Stimulated activated CD8-positive, alpha-beta memory T cell treated with anti-CD3 and anti-CD28 coated beads, Interleukin-12 subunit alpha, Interleukin-12 subunit beta, amount 100 ng/mL, for 1 hour (primary cell): ENCODE results near the gene NHLRC2.
"Not testable (repeated sequence)": the region's sequence is repeated elsewhere in the genome, so short reads cannot be mapped to it uniquely, and the experiment has no call there.

Experiments used
- DNase-seq: peaks from one replicate; pipeline ENCODE4 v3.0.0-alpha.2; 2020; ENCODE audit warnings: low read depth

NHLRC2 gene, protein sequence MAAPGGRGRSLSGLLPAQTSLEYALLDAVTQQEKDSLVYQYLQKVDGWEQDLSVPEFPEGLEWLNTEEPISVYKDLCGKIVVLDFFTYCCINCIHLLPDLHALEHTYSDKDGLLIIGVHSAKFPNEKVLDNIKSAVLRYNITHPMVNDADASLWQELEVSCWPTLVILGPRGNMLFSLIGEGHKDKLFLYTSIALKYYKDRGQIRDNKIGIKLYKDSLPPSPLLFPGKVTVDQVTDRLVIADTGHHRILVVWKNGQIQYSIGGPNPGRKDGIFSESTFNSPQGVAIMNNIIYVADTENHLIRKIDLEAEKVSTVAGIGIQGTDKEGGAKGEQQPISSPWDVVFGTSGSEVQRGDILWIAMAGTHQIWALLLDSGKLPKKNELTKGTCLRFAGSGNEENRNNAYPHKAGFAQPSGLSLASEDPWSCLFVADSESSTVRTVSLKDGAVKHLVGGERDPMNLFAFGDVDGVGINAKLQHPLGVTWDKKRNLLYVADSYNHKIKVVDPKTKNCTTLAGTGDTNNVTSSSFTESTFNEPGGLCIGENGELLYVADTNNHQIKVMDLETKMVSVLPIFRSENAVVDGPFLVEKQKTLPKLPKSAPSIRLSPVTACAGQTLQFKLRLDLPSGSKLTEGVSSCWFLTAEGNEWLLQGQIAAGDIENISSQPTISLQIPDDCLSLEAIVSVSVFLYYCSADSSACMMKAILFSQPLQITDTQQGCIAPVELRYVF

DNA sequence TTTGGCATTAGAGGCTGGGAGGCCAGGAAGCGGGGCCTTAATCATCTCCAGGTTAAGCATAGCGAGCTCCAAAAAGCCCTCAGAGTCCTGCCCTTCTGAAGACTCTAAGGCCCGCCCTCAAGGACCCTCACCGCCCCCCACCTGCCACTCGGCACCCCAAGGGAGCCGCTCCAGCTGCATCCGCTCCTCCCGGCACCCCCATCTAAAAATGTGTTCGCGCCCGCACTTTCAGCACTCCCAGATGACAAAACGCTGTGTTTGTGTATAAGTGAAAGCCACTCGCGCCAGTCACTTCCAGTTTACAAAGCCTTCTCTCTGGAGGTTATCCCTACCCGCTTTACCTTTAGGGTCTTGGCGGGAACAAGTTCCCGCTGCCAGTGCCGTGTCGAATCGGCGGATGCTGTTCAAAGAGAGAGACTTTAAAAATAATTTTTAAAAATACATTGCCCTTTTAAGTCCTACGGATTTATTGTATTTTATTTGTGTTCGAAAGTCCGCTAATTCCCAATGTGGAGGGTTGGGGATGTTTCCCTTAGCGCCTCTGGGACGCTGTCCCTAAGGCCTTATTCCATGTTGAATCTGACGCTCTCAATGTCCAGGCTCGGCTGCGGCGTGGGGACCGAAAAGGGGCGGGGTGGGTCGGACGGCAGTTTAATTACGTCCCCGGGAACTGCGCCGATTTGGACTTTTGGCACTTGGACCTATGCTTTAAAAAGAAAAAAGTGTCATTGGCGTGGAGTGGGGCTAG is at the start of gene NHLRC2, which contains the start of gene DCLRE1A:
Gene NHLRC2 (plus strand): TSS at position 649 of the 748 bp plus-strand sequence. CDS start 212 bp downstream, outside the sequence.
Gene DCLRE1A (minus strand): TSS at position 70 of the 748 bp plus-strand sequence. CDS start 900 bp downstream, outside the sequence.
- peak; percentile 49 for DNase-seq

DNA sequence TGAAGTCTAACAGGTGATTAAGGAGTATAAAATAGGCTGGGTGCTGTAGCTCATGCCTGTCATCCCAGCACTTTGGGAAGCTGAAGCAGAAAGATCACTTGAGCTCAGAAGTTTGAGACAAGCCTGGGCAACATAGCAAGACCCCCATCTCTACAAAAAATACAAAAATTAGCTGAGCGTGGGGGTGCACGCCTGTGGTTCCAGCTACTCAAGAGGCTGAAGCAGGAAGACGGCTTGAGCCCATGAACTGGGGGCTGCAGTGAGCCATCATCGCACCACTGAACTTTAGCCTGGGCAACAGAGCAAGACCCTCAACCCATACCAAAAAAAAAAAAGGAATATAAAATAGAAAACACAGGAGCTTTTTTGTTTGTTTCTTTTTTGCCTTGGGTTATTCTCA is 48.0 kb upstream of the NHLRC2 start:
- DNase-seq, result no peak

DNA sequence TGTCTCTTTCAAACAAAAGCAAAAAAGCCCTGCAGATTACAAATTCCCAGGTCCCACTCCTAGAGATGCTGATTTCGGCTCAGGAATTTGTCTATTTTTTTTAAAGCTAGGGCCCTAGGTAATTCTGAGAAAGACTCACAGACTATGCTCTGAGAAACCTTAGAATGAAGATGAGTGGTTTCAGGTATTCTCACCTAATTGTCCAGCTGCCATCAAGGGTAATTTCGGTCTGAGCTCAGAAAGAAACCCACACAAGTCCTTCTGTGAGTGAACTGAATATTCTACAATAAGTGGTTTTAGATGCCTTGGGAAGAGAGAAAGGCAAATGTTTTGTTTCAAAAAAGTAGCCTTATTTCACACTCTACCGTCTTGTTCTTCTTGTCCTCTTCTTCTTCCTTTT is 46.3 kb upstream of the NHLRC2 start:
- DNase-seq, result no peak

DNA sequence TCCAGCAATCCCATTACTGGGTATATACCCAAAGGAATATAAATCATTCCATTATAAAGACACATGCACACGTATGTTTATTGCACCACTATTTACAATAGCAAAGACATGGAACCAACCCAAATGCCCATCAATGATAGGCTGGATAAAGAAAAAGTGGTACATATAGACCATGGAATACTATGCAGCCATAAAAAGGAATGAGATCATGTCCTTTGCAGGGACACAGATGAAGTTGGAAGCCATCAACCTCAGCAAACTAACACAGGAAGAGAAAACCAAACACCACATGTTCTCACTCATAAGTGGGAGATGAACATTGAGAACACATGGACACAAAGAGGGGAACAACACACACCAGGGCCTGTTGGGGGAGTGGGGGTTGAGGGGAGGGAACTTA is 39.8 kb upstream of the NHLRC2 start:
- not testable (repeated sequence) for DNase-seq

DNA sequence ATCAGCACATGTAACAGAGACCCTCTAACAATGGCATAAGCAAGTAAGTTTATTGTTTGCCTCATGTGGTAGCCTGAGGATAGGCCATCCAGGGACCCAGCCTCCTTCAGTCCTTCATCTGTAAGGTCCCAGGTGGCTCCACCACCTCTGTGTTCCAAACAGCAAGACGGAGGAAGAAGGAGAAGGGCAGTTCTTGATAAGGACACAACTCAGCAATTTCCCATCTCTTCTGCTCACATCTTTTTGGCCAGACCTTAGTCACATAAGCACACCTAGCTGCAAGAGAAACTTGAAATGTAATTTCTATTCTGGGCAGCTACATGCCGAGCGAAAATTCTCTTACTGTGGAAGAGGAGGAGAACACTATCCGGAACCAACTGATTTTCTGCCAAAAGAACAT is 34.5 kb upstream of the NHLRC2 start:
- no peak for DNase-seq

DNA sequence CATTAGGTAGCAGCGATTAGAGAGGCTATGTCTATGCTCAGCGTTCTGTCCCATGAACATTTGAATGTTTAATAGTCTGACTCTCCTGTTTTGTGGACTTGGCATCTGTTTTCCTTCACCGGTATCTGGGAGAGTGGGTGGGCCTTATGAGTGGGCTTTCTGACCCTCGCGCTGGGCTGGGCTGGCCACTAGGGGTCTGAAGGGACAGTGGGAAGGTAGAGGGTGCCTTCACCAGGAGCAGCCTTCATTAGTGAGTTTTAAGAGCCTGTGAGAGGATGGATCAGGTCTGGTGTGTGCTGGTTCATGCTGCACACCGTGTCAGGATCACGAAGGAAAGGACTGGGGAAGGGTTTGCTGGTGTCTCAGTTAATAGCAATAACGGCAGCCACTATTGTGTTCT is 34.0 kb upstream of the NHLRC2 start:
- DNase-seq, result no peak

DNA sequence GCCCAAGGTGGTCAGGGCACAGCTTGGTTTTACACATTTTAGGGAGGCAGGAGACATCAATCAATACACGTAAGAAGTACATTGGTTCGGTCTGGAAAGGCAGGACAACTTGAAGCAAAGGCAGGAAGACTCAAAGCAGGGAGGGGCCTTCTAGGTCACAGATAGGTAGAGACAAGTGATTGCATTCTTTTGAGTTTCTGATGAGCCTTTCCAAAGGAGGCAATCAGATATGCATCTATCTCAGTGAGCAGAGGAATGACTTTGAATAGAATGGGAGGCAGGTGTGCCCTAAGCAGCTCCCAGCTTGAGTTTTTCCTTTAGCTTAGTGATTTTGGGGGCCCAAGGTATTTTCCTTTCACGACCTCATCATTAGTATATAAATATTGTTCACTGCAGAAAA is 33.2 kb upstream of the NHLRC2 start:
- not testable (repeated sequence) for DNase-seq

DNA sequence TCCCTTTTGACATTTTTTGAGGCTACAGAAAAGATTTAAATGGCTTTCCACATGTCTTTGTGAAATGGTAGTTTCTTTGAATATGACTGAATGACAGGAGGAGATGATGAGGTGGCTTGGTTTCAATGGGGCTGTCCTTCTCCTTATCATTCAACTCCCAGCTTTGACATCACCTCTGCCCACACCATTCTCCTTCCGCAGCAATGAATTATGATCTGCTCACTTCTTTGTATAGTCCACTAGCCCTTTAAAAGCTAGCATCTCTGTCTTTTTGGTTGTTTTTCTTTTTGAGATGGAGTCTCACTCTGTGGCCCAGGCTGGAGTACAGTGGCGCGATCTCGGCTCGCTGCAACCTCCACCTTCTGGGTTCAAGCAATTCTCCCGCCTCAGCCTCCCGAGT is 32.3 kb upstream of the NHLRC2 start:
- DNase-seq, result no peak

DNA sequence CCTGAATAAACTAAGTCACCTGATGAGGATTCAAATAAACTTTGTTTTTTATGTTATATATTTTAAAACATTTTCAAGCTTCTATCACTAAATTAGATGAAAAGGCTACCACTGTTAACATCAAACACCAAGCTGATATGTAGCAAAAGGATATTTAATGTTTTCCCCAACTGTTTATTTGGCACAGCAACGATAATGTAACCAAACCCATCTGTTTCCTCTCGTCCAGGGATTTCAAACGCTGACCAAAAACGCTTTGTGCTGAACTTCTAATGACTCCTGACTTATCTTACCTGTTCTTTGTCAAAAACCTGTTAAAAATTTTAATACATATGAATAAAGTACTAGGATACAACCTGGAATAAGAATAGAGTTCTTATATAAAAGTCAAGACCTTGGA is 31.1 kb upstream of the NHLRC2 start:
- DNase-seq, result no peak

DNA sequence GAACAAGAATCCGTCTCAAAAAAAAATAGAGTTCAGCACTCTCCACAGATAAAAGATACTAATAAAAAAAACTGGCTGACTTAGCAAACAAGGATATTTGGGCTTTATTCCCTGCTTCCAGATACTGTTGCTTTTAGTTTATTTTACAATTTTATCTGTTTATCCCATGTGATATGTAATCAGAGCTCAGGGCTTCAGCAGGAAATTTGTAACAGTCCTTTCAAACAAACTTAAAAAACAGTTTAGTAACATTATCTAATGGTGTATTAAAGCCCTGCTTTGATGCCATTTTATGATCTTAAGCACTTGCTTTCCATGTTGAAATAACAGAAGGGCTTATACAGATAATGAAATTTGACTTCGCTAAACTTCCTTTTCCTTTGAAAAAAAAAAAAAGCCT is 28.7 kb upstream of the NHLRC2 start:
- DNase-seq, result no peak

DNA sequence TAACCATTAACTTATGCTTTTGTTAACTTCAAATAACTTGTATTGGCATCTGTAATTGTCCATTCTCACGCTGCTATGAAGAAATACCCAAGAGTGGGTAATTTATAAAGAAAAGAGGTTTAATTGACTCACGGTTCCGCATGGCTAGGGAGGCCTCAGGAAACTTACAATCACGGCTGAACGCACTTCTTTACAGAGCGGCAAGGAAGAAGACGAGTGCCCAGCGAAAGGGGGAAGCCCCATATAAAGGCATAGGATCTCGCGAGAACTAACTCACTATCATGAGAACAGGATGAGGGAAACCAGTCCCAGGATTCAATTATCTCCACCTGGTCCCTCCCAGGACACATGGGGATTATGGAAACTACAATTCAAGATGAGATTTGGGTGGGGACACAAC is 25.9 kb upstream of the NHLRC2 start:
- DNase-seq, result not testable (repeated sequence)

DNA sequence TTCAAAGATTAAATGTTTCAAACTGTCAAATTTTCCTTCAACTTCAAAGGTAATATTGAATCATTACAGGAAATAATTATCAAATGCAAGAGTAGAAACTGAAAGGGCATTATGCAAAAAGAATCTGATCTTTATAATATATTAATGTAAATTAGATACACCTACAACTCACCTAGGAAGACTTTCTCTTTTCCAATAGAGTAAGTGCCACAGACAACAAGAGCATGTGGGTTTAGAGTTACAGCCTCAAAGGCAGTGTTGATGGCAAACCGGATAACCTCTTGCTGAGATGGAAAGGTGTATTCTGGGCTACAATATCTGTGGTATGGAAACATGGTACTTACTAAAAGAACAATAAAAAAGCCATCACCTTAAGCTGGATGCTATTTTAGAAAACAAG is 12.3 kb upstream of the NHLRC2 start:
- DNase-seq, result no peak

DNA sequence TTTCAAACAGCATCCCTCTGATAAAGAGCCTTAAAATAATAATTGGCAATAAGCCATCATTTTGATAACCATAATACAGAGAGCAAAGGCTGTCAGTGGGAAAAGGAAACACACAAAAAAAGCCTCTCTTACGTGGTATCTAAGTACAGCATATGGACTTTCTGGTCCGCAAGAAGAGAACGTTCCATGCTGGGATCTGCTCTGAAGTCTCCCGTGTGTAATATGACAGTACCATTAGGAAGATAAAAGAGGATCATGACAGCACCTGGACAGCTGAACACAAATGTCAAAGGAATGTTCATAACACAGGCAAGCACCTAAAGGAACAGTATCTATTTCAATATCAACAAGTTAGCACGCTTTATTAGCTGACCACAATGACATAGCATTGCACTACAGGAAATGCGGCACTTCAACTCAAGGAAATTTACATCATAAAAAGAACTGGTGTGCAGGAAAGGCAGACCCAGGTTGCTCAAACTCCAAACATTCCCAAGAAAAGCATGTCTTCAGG is 10.4 kb upstream of the NHLRC2 start:
- DNase-seq, result no peak

DNA sequence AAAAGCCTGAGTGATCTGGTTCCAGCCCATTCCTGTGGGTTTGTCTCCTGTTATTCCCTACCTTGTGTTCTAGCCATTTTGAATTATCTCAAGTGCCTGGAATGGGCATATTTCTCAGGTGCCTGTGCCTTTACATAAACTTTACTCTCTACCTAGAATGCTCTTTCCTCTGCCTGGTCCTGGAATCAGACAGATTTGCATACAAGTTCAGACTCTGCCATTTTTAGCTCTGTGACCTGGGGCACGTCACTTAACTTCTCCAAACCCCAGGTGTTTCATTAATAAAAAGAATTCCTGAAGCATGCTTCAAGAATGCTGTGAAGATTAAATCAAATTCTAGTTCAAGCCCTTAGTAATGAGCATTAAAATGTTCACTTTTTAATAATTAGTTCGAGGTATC is 8.4 kb upstream of the NHLRC2 start:
- no peak for DNase-seq

DNA sequence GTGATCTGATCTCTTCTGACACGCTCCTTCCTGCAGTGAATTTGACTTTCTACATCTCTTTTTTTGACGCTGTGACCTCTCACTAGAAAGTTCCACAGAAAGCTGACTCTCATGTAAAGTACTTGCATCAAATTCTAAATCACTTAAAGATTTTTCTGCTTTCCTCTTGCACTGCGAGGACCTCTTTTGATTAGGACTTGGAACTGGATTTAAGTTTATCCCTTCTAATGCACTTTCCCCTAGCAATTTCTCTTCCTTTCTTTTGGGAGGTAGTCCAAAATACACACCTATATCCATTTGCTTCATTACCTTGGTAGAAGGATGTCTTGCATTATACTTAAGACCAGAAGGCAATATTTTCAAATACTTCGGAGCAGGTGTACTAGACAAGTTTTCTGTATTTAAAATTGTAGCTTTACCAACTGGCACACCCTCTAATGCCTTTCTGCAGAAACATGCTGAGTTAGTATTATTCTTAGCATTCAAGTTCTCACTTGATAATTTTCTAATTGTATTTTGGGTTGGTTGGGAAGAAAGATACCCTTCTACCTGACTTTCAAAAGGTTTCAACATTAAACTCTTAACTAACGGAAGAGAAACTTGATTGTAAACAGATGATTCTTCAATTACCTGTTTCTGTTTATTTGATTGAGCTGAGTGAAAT is 5.2 kb upstream of the NHLRC2 start:
- no peak for DNase-seq

DNA sequence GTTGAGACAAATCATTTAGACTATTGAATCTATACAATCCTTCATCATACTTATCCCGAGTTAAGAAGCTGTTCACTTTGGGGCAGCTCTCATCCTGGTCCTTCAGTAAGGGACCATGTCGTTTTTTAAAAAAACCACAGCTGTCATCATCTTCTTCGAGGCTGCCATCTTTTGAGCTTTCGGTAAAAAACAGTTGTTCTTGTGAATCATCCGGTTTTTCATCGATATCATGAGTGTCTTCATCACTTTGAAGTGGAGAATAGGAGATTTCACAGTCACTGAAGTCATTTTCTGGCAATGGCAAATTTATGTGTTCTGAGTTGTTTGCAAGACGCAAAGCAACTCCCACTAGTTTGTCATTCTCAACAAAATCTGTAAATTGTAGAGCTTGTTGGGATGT is 4.5 kb upstream of the NHLRC2 start:
- no peak for DNase-seq

DNA sequence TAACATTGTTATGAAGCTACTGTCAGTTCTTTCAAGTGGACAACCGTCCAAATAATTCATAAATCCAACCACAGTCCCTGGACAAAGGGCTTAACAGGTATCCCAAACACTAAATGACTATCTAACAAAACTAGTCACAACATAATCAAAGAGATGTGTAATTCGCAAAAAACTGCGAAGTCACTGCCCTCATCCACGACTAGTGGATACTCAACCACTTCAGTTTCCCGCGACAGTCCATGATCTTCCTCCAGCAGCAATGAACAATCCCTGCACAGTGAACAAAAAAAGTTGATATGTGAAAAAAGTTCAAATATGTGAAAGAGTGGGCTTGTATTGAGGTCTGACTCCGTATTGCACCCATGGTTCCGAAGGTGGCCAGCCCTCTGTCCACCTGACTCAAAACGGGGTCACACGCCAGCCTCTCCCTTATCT is 866 bp upstream of the NHLRC2 start:
- no peak for DNase-seq

DNA sequence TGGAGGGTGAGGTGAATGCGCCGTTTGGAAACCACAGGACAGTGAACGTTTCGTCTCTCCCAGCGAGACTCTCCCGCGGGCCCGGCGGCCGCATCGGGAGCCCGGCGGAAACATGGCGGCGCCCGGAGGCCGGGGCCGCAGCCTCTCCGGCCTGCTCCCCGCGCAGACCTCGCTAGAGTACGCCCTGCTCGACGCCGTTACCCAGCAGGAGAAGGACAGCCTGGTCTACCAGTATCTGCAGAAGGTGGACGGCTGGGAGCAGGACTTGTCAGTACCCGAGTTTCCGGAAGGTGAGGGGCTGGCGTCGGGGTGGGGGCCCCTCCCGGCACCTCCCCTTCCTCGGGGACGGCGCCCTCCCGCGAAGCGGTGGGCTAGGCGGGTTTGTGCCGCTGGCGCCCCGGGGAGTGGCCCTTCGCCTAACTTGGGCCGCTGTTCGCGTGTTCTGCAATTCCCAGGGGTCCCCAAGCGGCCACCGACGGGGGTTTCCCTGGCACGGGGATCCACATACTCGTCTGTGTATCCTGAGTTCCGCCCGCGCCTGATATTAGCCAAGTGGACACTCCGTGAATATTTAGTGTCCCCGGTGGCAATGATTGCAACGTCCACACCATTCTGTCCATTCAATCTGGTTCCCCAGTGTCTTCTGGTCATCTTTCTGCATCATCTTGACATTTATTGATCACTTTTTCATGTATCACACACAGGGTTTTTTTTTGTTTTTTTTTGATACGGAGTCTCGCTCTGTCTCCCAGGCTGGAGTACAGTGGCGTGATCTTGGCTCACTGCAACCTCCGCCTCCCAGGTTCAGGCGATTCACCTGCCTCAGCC is 514 bp downstream of the NHLRC2 start:
- DNase-seq, result peak; percentile 17

DNA sequence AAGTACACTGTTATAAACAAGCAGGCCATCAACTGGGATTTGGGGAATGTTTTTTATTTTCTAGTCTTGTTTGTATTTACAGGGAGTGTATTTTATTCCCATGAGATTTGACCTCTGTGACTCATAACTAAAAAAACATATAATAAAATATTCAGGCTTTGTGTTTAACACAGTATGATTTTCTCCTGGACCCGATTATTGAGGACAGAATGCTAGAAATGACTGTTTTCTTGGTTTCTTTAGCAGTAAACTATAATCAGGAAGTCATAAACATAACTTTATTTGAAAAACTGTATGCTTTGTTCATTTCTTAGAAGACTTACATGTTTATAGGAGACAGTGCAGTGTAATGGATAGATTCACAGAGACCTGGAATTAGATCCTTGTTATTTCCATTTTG is 2.1 kb downstream of the NHLRC2 start:
- DNase-seq, result no peak

DNA sequence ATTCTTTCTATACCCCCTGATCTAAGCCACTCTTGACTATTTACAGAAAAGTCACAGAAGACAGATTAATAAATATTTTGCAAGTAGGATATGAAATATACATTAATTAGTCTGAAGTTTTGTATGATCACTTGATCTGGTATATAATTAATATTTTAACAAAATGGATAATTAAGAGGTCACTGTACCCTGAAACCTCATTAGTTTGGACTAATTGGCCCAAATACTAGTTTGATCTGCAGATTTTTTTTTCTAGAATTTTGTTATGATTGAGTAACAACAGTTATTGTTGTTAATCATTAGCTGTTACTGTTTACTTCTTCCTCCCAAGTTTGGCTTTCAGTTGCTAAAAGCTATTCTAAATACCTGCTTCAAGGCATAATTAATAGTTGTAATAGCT is 2.7 kb downstream of the NHLRC2 start:
- no peak for DNase-seq

DNA sequence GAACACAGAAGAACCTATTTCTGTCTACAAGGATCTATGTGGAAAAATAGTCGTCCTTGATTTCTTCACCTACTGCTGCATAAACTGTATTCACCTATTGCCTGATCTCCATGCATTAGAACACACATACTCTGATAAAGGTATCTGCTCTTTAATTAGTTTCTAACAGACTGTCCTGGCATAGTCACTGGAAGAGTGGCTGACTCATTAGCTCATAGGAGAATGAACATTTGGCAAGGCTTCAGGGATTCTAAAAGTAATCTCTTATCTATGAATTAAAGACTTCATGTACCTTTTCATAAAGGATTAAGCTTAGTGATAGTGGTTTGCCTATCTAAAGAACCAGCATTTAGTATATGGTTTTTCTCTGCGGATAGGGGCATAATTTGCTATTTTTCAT is 4.1 kb downstream of the NHLRC2 start:
- DNase-seq, result no peak
